ENCODE results near the gene TNNT3. TPM values are rescaled to one million over a fixed set of nuclear protein-coding genes. Genes with fewer than 3 reads are reported as not detected.

The TNNT3 gene
- total RNA-seq, 1 experiment from 2014 or later = not detected

DNA sequence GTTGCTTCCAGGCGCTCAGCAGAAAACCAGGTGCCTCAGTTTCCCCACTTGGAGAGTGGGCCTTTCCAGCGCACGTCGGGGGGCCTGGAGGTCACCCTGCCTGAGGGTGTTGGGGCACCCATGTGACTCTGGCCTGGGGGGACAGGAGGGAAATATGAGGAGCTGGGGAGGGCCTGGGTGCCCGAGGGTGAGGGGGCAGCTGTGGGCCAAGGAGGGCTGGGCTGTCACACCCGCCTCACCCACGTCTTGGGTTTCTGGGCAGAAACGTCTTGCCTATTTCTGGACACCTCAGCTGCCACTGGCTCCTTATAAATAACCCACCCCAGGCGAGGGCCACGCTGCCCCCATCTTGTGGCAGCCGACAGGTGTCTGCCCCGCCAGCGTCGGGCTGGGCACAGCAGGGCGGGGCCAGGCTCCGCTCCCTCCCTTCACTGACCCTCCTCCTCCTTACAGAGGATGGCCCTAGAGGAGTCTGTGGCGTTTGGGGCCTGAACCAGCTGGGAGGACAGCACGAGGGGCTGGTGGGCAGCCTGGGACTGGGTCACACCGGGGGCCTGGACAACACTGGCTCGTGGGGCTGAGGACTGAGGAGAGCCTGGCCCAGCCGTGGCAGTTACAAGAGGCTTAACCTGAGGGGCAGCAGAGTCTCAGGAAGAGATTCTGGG is 1.5 kb downstream of the TNNT3 start:
- DNase-seq = peak; percentile 75
- no peaks in the 10 kb centered on the region for H3K27me3 ChIP-seq (ENCODE audit: control insufficient read depth, insufficient read depth, low read length)
- H3K36me3 ChIP-seq (replicated peaks; ENCODE audit: control insufficient read depth, insufficient read depth, low read length) = no peaks in the 10 kb centered on the region
- no peak overlapping the region for H3K4me3 ChIP-seq (ENCODE audit: insufficient read depth, low read depth, low read length)

- peak; percentile 60 for DNase-seq
- no peak overlapping the region for H3K4me3 ChIP-seq (ENCODE audit: insufficient read depth, low read depth, low read length)
- H3K27me3 ChIP-seq (ENCODE audit: control insufficient read depth, insufficient read depth, low read length) = no peaks in the 10 kb centered on the region
- H3K36me3 ChIP-seq (replicated peaks; ENCODE audit: control insufficient read depth, insufficient read depth, low read length) = no peaks in the 10 kb centered on the region
Measured at GRCh38 chr11:1921574-1922141, 2.2 kb downstream of the TNNT3 start.

DNA sequence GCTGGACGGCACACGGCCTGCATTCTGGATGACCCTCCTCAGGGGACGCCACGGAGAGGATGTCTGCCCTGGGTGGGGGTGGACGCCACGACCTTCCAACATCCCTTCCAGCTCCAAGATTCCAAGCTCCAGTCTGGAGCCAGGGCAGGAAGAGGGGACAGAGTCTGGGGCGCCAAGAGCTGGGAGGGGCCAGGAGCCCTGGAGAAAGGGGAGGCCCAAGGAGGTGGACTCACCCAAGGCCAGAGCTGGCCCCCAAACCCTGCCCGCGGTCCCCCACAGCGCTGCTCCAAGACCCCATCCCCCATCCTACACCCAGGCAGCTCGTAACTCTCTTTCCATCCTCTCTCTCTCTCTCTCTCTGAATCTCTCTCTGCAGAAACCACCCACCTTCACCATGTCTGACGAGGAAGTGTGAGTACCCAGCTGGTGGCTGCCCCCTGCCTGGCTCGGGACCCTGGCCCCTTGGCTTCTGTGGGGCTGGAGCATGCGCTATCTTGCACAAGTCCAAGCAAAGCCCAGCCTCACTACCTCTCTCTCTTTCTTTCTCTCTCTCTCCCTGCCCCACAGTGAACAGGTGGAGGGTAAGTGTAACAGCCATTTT is 3.1 kb downstream of the TNNT3 start:
- peak; percentile 47 for DNase-seq
- no peaks in the 10 kb centered on the region for H3K27me3 ChIP-seq (ENCODE audit: control insufficient read depth, insufficient read depth, low read length)
- no peak overlapping the region for H3K4me3 ChIP-seq (ENCODE audit: insufficient read depth, low read depth, low read length)
- no peaks in the 10 kb centered on the region for H3K36me3 ChIP-seq (replicated peaks; ENCODE audit: control insufficient read depth, insufficient read depth, low read length)

- no peaks in the 10 kb centered on the region for H3K27me3 ChIP-seq (ENCODE audit: control insufficient read depth, insufficient read depth, low read length)
- no peak overlapping the region for H3K4me3 ChIP-seq (ENCODE audit: insufficient read depth, low read depth, low read length)
- DNase-seq = peak; percentile 43
- no peaks in the 10 kb centered on the region for H3K36me3 ChIP-seq (replicated peaks; ENCODE audit: control insufficient read depth, insufficient read depth, low read length)
Measured at GRCh38 chr11:1923201-1923956, 3.9 kb downstream of the TNNT3 start.

- H3K36me3 ChIP-seq (replicated peaks; ENCODE audit: control insufficient read depth, insufficient read depth, low read length) = no peaks in the 10 kb centered on the region
- DNase-seq = peak; percentile 49
- H3K27me3 ChIP-seq (ENCODE audit: control insufficient read depth, insufficient read depth, low read length) = no peaks in the 10 kb centered on the region
- H3K4me3 ChIP-seq (ENCODE audit: insufficient read depth, low read depth, low read length) = no peak overlapping the region
Measured at GRCh38 chr11:1924181-1924580, 4.7 kb downstream of the TNNT3 start.

DNA sequence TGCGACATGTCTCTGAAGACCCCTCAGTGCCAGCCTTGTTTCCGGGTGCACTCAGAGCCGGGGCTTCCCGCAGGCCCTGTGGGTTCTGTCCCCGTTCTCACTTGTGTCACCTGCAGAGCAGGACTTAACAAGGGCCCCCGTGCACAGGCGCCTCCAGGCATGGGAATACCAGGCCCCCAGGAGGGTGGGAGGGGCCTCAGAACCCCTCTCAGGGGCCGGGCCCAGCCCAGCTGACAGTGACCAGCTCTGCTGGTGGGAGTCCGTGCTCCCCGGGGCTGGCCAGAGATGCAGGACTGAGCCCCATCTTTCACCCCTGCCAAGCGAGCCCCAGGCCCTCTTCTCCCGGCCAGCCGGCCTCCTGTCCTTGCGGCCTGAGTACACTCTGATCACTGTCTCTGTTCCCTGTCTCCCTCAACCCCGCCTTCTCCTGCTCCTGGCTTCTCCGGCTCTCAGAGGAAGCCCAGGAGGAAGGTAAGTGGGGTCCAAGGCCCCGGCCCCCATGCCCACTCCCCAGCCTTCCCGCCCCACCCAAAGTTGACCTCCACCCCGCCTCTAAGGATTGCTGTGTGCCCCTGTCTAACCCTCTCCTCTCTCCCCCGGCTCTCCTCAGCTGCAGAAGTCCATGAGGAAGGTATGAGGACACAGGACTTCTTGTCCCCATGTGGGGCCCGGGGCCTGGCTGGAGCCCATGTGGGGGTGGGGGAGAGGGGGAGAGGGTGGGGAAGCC is 5.3 kb downstream of the TNNT3 start:
- H3K36me3 ChIP-seq (replicated peaks; ENCODE audit: control insufficient read depth, insufficient read depth, low read length) = no peaks in the 10 kb centered on the region
- DNase-seq = peak; percentile 61
- no peak overlapping the region for H3K4me3 ChIP-seq (ENCODE audit: insufficient read depth, low read depth, low read length)
- no peaks in the 10 kb centered on the region for H3K27me3 ChIP-seq (ENCODE audit: control insufficient read depth, insufficient read depth, low read length)

DNA sequence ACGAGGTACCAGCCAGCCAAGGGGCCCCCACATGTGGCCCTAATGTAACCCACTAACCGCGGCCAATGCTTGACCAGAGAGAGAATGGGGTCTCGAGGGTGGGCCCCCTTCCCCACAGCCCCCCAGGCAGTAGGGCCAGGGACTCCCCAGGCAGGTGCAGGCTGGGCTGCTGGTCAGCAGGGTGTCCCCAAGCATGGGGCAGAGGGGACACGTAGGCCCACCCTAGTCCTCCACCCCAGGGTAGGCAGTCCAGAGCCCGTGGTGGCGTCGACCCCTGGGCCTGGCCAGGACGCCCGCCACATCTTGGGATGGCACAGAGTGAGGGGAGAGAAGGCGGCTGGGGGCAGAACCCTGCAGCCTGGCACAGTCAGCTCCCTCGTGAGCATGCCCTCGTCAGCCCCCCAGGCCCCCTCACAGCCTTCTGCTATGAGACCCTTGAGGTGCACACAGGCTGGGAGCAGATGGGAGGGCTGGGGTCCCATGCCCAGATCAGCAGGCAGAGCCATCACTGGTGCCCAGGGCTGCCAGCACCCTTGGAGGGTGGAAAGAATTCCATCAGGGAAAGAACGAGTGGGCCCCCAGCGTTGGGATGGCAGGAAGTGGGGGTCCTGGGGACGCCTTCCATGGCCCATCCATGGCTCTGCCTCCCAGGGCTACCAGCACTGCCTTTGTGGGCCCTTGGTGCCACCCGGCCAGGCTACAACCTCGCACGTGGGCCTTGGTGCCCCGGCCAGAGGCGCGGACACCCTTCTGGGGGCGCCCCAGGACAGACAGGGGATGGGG is 6.1 kb downstream of the TNNT3 start:
- Histone ChIP-seq H3K27me3 (ENCODE audit: control insufficient read depth, insufficient read depth, low read length) (no peaks in the 10 kb centered on the region), H3K4me3 (ENCODE audit: insufficient read depth, low read depth, low read length) (no peak overlapping the region), H3K36me3 (replicated peaks; ENCODE audit: control insufficient read depth, insufficient read depth, low read length) (no peaks in the 10 kb centered on the region)
- DNase-seq = peak; percentile 49

DNA sequence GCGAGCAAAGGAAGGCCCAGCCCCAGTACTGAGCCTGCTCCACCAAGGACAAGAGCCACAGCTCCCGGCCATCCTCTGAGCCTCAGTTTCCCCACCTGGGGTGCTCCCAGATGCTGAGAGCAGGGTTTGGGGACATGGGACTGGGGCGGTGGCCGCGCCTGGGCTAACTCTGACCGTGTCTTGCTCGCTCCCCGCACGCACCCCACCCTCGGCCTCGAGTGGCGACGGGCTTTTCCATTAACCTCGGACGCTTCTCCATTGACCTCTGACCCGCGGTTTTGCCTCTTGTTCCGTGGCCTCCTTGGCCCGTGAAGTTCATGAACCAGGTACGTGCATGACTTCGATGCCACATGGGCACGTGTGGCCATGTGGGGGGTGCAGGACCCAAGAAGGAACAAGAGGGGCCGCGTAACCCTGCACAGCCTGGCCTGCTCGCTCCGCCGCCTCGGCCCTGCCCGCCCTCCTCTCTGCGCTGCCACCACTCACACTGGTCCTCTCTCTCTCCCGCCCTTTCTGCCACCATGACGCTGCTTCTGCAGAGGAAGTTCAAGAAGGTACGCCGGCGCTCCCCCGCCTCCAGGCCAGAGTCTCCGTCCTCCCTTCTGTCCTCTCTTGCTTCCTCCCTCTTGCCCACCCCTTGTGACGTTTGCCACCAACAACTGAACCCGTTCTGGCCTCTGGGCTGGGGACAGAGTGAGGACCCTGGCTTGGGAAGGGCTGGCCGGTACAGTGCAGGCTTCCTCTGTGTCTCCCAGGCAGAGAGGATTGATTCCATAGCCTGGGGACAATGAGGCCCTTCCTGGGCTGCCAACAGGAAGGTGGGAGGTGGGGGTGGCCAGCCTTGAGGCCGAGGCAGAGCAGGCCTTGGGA is 6.9 kb downstream of the TNNT3 start:
- no peaks in the 10 kb centered on the region for H3K27me3 ChIP-seq (ENCODE audit: control insufficient read depth, insufficient read depth, low read length)
- H3K4me3 ChIP-seq (ENCODE audit: insufficient read depth, low read depth, low read length) = no peak overlapping the region
- no peaks in the 10 kb centered on the region for H3K36me3 ChIP-seq (replicated peaks; ENCODE audit: control insufficient read depth, insufficient read depth, low read length)
- peak; percentile 48 for DNase-seq

DNA sequence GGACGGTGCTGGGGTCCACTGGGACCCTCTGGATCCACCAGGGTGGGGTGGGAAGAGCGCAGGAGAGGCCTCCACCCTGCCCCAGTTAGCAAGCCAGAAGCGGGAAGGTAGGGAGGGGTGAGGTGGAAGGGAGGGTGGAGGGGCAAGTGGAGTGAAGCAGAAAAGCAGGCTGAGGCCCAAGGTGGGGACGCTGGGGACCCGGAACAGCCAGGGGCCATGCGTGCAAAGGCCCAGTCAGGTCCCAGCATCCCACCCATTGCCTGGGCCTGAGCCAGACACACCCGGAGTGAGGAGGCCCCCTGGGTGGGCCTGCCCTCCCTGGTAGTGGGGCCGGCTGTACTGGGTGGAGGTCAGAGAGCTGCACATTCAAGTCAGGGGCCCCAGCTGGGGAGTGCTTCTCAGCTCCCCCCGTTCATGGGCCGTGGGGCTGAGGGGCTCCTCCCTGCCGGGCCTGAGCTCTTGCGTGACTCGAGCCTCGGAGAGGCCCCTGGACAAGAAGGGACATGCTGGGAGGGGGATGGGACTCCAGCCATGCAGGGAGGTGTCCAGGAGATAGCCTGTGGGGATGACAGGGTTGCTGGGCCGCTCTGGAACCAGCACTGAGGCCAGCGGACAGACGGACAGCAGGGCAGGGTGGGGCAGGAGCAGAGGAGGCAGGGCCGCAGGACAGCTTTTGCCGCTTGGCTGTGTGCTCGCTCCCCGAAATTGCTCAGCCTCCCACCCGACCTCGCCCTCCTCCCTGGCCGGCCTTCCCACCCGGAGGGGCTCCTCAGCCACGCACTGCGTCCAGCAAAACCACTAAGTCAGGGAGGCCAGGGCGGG is 7.7 kb downstream of the TNNT3 start:
- no peaks in the 10 kb centered on the region for H3K36me3 ChIP-seq (replicated peaks; ENCODE audit: control insufficient read depth, insufficient read depth, low read length)
- H3K4me3 ChIP-seq (ENCODE audit: insufficient read depth, low read depth, low read length) = no peak overlapping the region
- H3K27me3 ChIP-seq (ENCODE audit: control insufficient read depth, insufficient read depth, low read length) = no peaks in the 10 kb centered on the region
- DNase-seq = peak; percentile 61

GRCh38 chr11:1927848-1928469 is 8.5 kb downstream of the TNNT3 start:
- H3K36me3 ChIP-seq (replicated peaks; ENCODE audit: control insufficient read depth, insufficient read depth, low read length) = no peaks in the 10 kb centered on the region
- no peaks in the 10 kb centered on the region for H3K27me3 ChIP-seq (ENCODE audit: control insufficient read depth, insufficient read depth, low read length)
- no peak overlapping the region for H3K4me3 ChIP-seq (ENCODE audit: insufficient read depth, low read depth, low read length)
- DNase-seq = peak; percentile 50

DNA sequence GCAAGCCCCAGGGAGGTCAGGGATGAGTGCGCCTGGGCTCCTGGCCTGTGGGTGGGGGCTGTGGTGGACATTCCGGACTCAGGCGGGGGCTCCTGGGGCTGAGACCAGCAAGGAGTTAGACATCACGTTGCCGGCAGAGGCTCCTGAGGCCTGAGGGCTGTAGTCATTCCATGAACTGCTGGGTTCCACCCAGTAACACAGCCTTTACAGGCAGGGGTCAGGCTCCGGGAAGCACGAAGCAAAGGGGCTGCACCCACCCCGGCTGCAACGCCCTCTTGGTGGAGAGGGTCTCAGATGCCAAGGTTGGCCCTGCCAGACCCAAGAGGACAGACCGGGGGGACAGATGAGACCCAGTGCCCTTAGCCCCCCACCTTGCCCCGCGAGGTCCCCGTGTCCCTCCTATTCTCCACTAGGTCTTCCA is 9.0 kb downstream of the TNNT3 start:
- H3K27me3 ChIP-seq (ENCODE audit: control insufficient read depth, insufficient read depth, low read length) = no peaks in the 10 kb centered on the region
- peak; percentile 61 for DNase-seq
- H3K4me3 ChIP-seq (ENCODE audit: insufficient read depth, low read depth, low read length) = no peak overlapping the region
- no peaks in the 10 kb centered on the region for H3K36me3 ChIP-seq (replicated peaks; ENCODE audit: control insufficient read depth, insufficient read depth, low read length)

GRCh38 chr11:1928891-1929541 is 9.5 kb downstream of the TNNT3 start:
- Histone ChIP-seq H3K4me3 (ENCODE audit: insufficient read depth, low read depth, low read length) (no peak overlapping the region), H3K36me3 (replicated peaks; ENCODE audit: control insufficient read depth, insufficient read depth, low read length) (no peaks in the 10 kb centered on the region), H3K27me3 (ENCODE audit: control insufficient read depth, insufficient read depth, low read length) (no peaks in the 10 kb centered on the region)
- DNase-seq = peak; percentile 54

All from H7 (cell line).